ENCODE data around the gene CYTH2.

CYTH2 gene

DNA sequence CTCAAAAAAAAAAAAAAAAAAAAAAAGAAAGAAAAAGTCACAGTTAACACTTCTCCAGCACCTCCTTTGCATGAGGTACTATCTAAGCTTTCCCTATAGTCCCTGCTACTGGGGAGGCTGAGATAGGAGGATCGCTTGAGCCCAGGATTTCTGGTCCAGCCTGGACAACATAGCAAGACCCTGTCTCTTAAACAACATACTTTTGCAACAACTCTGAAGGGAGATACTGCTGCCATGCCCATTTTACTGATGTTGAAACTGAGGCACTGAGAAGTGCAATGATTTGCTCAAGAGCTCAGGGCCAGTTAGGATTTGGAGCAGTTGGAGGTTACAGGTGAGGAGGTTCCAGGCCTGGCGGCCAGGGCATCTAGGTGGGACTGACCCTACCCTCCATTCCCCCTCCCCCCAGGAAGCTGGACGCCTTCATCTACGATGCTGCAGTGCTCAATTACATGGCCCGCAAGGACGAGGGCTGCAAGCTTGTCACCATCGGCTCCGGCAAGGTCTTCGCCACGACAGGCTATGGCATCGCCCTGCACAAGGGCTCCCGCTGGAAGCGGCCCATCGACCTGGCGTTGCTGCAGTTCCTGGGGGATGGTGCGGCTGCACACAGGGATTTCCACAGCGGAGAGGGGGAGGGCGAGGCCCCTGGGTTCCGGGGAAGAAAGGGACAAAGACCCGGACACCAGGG, 27.7 kb upstream of the CYTH2 start:
- ATAC-seq (ENCODE audit: insufficient read depth, low read depth): no peak

DNA sequence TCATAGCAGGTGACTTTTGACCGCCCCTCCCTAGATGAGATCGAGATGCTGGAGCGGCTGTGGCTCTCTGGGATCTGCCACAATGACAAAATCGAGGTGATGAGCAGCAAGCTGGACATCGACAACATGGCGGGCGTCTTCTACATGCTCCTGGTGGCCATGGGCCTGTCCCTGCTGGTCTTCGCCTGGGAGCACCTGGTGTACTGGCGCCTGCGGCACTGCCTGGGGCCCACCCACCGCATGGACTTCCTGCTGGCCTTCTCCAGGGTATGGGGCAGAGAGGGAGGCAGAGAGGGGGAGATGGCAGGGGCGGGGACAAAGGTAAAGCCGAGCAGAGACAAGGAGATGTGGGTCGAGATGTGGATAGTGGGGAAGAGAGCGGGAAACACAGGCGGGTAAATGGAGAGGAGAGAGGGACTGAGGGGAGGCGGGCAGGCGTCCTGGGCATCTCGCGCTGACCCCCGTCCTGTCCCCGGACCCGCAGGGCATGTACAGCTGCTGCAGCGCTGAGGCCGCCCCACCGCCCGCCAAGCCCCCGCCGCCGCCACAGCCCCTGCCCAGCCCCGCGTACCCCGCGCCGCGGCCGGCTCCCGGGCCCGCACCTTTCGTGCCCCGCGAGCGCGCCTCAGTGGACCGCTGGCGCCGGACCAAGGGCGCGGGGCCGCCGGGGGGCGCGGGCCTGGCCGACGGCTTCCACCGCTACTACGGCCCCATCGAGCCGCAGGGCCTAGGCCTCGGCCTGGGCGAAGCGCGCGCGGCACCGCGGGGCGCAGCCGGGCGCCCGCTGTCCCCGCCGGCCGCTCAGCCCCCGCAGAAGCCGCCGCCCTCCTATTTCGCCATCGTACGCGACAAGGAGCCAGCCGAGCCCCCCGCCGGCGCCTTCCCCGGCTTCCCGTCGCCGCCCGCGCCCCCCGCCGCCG, 26.8 kb upstream of the CYTH2 start:
- Histone ChIP-seq H2AFZ (ENCODE audit: low read depth, low read length) (no peak overlapping the region), H3K4me3 (ENCODE audit: low read depth in 1 of 2, low read length in 2 of 2) (no peak overlapping the region), H3K9me3 (ENCODE audit: insufficient read depth, low read length, severe bottlenecking) (no peaks in the 10 kb centered on the region), H3K27ac (ENCODE audit: low read length) (no peak overlapping the region), H3K27me3 (ENCODE audit: insufficient read depth, low read length, poor library complexity) (no peaks in the 10 kb centered on the region), H3K79me2 (ENCODE audit: insufficient read depth, low read length) (peaks cover 21% of the 10 kb centered on the region), H3K4me2 (ENCODE audit: insufficient read depth, low read length) (no peak overlapping the region), H4K20me1 (ENCODE audit: insufficient read depth, low read length) (no peaks in the 10 kb centered on the region), H3K4me1 (ENCODE audit: insufficient read depth, low read length) (peaks cover 27% of the 10 kb centered on the region), H3K9ac (ENCODE audit: low read depth, low read length) (no peak overlapping the region), H3K36me3 (ENCODE audit: insufficient read depth, low read length) (peaks cover 12% of the 10 kb centered on the region)
- no peak for DNase-seq
- TF ChIP-seq, protein P1, sequence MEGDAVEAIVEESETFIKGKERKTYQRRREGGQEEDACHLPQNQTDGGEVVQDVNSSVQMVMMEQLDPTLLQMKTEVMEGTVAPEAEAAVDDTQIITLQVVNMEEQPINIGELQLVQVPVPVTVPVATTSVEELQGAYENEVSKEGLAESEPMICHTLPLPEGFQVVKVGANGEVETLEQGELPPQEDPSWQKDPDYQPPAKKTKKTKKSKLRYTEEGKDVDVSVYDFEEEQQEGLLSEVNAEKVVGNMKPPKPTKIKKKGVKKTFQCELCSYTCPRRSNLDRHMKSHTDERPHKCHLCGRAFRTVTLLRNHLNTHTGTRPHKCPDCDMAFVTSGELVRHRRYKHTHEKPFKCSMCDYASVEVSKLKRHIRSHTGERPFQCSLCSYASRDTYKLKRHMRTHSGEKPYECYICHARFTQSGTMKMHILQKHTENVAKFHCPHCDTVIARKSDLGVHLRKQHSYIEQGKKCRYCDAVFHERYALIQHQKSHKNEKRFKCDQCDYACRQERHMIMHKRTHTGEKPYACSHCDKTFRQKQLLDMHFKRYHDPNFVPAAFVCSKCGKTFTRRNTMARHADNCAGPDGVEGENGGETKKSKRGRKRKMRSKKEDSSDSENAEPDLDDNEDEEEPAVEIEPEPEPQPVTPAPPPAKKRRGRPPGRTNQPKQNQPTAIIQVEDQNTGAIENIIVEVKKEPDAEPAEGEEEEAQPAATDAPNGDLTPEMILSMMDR (IDR thresholded peaks at IDR 0.05; ENCODE audit: borderline replicate concordance, extremely low read depth, low read length, poor library complexity, severe bottlenecking): no peak
- ATAC-seq (ENCODE audit: insufficient read depth, low read depth): no peak

More for the DNA sequence above, 27.7 kb upstream of the CYTH2 start:
- Histone ChIP-seq H3K9me3 (ENCODE audit: insufficient read depth, low read length, severe bottlenecking) (no peaks in the 10 kb centered on the region), H3K27me3 (ENCODE audit: insufficient read depth, low read length, poor library complexity) (no peaks in the 10 kb centered on the region), H4K20me1 (ENCODE audit: insufficient read depth, low read length) (no peaks in the 10 kb centered on the region), H3K4me3 (ENCODE audit: low read depth in 1 of 2, low read length in 2 of 2) (no peak overlapping the region), H3K4me2 (ENCODE audit: insufficient read depth, low read length) (no peak overlapping the region), H3K79me2 (ENCODE audit: insufficient read depth, low read length) (peaks cover 14% of the 10 kb centered on the region), H3K9ac (ENCODE audit: low read depth, low read length) (no peak overlapping the region), H3K27ac (ENCODE audit: low read length) (no peak overlapping the region), H2AFZ (ENCODE audit: low read depth, low read length) (no peak overlapping the region), H3K4me1 (ENCODE audit: insufficient read depth, low read length) (peaks cover 18% of the 10 kb centered on the region), H3K36me3 (ENCODE audit: insufficient read depth, low read length) (peaks cover 6% of the 10 kb centered on the region)
- no peak for DNase-seq
- TF ChIP-seq, protein P1 (IDR thresholded peaks at IDR 0.05; ENCODE audit: borderline replicate concordance, extremely low read depth, low read length, poor library complexity, severe bottlenecking): no peak
- TF ChIP-seq EZH2 (IDR thresholded peaks at IDR 0.05; ENCODE audit: borderline replicate concordance, low read depth, low read length, severe bottlenecking): no peak

DNA sequence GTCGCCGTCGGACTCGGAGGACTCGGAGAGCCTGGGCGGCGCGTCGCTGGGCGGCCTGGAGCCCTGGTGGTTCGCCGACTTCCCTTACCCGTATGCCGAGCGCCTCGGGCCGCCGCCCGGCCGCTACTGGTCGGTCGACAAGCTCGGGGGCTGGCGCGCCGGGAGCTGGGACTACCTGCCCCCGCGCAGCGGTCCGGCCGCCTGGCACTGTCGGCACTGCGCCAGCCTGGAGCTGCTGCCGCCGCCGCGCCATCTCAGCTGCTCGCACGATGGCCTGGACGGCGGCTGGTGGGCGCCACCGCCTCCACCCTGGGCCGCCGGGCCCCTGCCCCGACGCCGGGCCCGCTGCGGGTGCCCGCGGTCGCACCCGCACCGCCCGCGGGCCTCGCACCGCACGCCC, 25.9 kb upstream of the CYTH2 start:
- Histone ChIP-seq H3K4me2 (ENCODE audit: insufficient read depth, low read length) (no peak overlapping the region), H2AFZ (ENCODE audit: low read depth, low read length) (no peak overlapping the region), H3K27ac (ENCODE audit: low read length) (no peak overlapping the region), H3K4me1 (ENCODE audit: insufficient read depth, low read length) (peaks cover 31% of the 10 kb centered on the region), H3K36me3 (ENCODE audit: insufficient read depth, low read length) (peaks cover 21% of the 10 kb centered on the region), H3K27me3 (ENCODE audit: insufficient read depth, low read length, poor library complexity) (no peaks in the 10 kb centered on the region), H3K4me3 (ENCODE audit: low read depth in 1 of 2, low read length in 2 of 2) (no peak overlapping the region), H3K79me2 (ENCODE audit: insufficient read depth, low read length) (peaks cover 30% of the 10 kb centered on the region), H3K9ac (ENCODE audit: low read depth, low read length) (no peak overlapping the region), H4K20me1 (ENCODE audit: insufficient read depth, low read length) (no peaks in the 10 kb centered on the region), H3K9me3 (ENCODE audit: insufficient read depth, low read length, severe bottlenecking) (no peaks in the 10 kb centered on the region)
- no peak for ATAC-seq (ENCODE audit: insufficient read depth, low read depth)
- no peak for DNase-seq
- no peak for TF ChIP-seq EZH2 (IDR thresholded peaks at IDR 0.05; ENCODE audit: borderline replicate concordance, low read depth, low read length, severe bottlenecking)
- TF ChIP-seq, protein P1 (IDR thresholded peaks at IDR 0.05; ENCODE audit: borderline replicate concordance, extremely low read depth, low read length, poor library complexity, severe bottlenecking): no peak
